Measurements from ENCODE around the gene PELO.
"Not testable (repeated sequence)": the region's sequence is repeated elsewhere in the genome, so short reads cannot be mapped to it uniquely, and the experiment has no call there.

PELO gene

DNA sequence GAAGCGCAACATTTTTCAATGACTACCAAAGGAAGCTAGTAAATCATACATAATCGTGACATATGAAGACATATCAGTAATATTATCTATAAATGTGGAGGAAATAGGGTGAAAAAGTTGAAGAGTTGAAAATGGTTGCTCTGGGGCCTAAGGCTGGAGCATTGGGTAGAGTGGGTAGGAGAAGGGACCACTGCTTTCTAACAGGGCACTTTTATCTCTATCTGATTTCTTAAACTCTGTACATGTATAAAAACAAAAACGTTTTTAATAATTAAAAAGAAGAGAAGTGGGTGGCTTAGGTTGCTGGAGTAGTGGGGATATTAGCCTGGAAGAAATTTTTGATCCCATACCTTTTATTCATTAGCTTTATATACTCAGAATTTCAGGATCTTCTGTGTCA lies 44.2 kb upstream of the PELO start:
- H3K27me3 ChIP-seq (ENCODE audit: low read length): no peaks in the 10 kb centered on the region
- H3F3A ChIP-seq (ENCODE audit: insufficient read depth): no peaks in the 10 kb centered on the region
- H3K79me2 ChIP-seq (ENCODE audit: insufficient read depth, low read length): no peaks in the 10 kb centered on the region
- H3K27ac ChIP-seq (ENCODE audit: low read depth, low read length): no peak overlapping the region
- H3K9ac ChIP-seq (ENCODE audit: low read length): no peak overlapping the region
- H4K20me1 ChIP-seq (ENCODE audit: low read depth, low read length): no peaks in the 10 kb centered on the region
- H3K36me3 ChIP-seq (ENCODE audit: low read length): no peaks in the 10 kb centered on the region
- no peaks in the 10 kb centered on the region for H3K9me3 ChIP-seq (ENCODE audit: insufficient read depth, low read length)
- TF ChIP-seq, protein P1, sequence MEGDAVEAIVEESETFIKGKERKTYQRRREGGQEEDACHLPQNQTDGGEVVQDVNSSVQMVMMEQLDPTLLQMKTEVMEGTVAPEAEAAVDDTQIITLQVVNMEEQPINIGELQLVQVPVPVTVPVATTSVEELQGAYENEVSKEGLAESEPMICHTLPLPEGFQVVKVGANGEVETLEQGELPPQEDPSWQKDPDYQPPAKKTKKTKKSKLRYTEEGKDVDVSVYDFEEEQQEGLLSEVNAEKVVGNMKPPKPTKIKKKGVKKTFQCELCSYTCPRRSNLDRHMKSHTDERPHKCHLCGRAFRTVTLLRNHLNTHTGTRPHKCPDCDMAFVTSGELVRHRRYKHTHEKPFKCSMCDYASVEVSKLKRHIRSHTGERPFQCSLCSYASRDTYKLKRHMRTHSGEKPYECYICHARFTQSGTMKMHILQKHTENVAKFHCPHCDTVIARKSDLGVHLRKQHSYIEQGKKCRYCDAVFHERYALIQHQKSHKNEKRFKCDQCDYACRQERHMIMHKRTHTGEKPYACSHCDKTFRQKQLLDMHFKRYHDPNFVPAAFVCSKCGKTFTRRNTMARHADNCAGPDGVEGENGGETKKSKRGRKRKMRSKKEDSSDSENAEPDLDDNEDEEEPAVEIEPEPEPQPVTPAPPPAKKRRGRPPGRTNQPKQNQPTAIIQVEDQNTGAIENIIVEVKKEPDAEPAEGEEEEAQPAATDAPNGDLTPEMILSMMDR (IDR thresholded peaks at IDR 0.05; ENCODE audit: insufficient read depth, low read length, poor library complexity, severe bottlenecking): no peak
- no peak for TF ChIP-seq EZH2phosphoT487 (conservative IDR thresholded peaks at IDR 0.05; ENCODE audit: low read length)
- no peak overlapping the region for H3K4me3 ChIP-seq (ENCODE audit: insufficient read depth, low read length, poor library complexity, severe bottlenecking)
- H3K9me2 ChIP-seq (replicated peaks; ENCODE audit: insufficient read depth, low read length): 0 out of 2 replicates have a peak, but pooled peaks cover 7% of the 10 kb centered on the region
- H2AFZ ChIP-seq (ENCODE audit: low read depth, low read length, severe bottlenecking): no peak overlapping the region
- H3K4me2 ChIP-seq (ENCODE audit: low read depth, low read length, poor library complexity, severe bottlenecking): no peak overlapping the region

DNA sequence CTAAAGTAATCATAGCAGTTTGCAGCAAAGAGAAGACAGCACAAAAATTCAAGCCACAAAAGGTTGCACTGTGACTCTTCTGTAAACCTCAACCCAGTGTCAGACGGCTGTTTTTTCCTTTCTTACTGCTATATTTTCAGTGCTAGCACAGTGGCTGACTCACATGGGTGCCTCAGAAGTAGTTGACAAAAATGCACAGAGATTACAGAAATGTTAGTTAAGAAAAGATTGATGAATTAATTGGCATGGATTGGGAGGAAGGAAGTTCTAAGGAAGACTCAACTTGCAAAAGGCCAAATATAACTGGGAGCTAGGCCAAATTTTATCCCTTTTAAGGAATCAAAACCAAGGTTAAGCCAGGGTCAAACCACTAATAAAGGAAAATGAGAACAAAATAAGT lies 43.7 kb upstream of the PELO start:
- Histone ChIP-seq H3F3A (ENCODE audit: insufficient read depth) (no peaks in the 10 kb centered on the region), H3K4me3 (ENCODE audit: insufficient read depth, low read length, poor library complexity, severe bottlenecking) (no peak overlapping the region), H3K27me3 (ENCODE audit: low read length) (no peaks in the 10 kb centered on the region), H3K9me3 (ENCODE audit: insufficient read depth, low read length) (no peaks in the 10 kb centered on the region), H3K9ac (ENCODE audit: low read length) (no peak overlapping the region), H3K79me2 (ENCODE audit: insufficient read depth, low read length) (no peaks in the 10 kb centered on the region), H3K27ac (ENCODE audit: low read depth, low read length) (no peak overlapping the region), H4K20me1 (ENCODE audit: low read depth, low read length) (no peaks in the 10 kb centered on the region), H2AFZ (ENCODE audit: low read depth, low read length, severe bottlenecking) (no peak overlapping the region), H3K36me3 (ENCODE audit: low read length) (no peaks in the 10 kb centered on the region), H3K4me2 (ENCODE audit: low read depth, low read length, poor library complexity, severe bottlenecking) (no peak overlapping the region), H3K9me2 (replicated peaks; ENCODE audit: insufficient read depth, low read length) (0 out of 2 replicates have a peak, but pooled peaks cover 6% of the 10 kb centered on the region)
- TF ChIP-seq, protein P1 (IDR thresholded peaks at IDR 0.05; ENCODE audit: insufficient read depth, low read length, poor library complexity, severe bottlenecking): no peak
- TF ChIP-seq EZH2phosphoT487 (conservative IDR thresholded peaks at IDR 0.05; ENCODE audit: low read length): no peak

DNA sequence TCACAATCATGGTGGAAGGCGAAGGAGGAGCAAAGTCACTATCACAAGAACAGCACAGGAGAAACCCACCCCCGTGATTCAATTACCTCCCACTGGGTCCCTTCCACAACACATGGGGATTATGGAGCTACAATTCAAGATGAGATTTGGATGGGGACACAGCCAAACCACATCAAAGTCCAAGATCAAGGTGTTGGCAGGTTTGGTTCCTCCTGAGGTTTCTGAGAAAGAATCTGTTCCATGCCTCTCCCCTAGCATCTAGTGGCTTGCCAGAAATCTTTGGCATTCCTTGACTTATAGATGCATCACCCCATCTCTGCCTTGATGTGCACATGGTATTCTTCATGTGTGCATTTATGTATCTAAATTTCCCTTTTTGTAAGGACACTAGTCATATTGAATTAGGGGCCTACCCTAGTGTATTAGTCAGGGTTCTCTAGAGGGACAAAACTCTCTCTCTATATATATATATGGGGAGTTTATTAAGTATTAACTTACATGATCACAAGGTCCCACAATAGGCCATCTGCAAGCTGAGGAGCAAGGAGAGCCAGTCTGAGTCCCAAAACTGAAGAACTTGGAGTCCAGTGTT lies 42.8 kb upstream of the PELO start:
- not testable (repeated sequence) for H3K36me3 ChIP-seq (ENCODE audit: low read length); H3K4me2 ChIP-seq (ENCODE audit: low read depth, low read length, poor library complexity, severe bottlenecking); H4K20me1 ChIP-seq (ENCODE audit: low read depth, low read length); H3K4me3 ChIP-seq (ENCODE audit: insufficient read depth, low read length, poor library complexity, severe bottlenecking); H3K27ac ChIP-seq (ENCODE audit: low read depth, low read length); H3K9ac ChIP-seq (ENCODE audit: low read length); H3K9me2 ChIP-seq (replicated peaks; ENCODE audit: insufficient read depth, low read length); H3K27me3 ChIP-seq (ENCODE audit: low read length); H3K79me2 ChIP-seq (ENCODE audit: insufficient read depth, low read length); H3K9me3 ChIP-seq (ENCODE audit: insufficient read depth, low read length); H3F3A ChIP-seq (ENCODE audit: insufficient read depth); H2AFZ ChIP-seq (ENCODE audit: low read depth, low read length, severe bottlenecking)

DNA sequence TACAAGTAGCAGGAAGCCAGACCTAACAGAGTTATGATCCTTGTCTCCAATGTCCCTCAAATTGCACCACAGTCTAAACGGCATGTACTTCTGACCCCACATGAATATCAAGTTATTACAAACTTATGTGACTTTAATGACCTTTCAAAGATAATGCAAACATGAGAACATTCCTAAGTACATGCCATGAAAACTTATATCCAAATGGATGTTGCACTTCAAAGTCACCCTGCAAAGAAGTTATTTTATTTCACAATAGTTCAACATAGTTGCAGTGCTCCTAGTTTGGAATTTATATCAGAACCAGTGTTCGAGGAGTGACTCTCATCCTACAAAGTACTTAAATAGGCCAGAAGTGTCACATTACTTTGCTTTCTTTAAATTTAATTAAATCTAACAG lies 41.2 kb upstream of the PELO start:
- no peaks in the 10 kb centered on the region for H3K9me3 ChIP-seq (ENCODE audit: insufficient read depth, low read length)
- no peaks in the 10 kb centered on the region for H3K36me3 ChIP-seq (ENCODE audit: low read length)
- no peak overlapping the region for H3K27ac ChIP-seq (ENCODE audit: low read depth, low read length)
- H3K27me3 ChIP-seq (ENCODE audit: low read length): no peaks in the 10 kb centered on the region
- H3K4me2 ChIP-seq (ENCODE audit: low read depth, low read length, poor library complexity, severe bottlenecking): no peak overlapping the region
- no peaks in the 10 kb centered on the region for H3F3A ChIP-seq (ENCODE audit: insufficient read depth)
- no peaks in the 10 kb centered on the region for H3K79me2 ChIP-seq (ENCODE audit: insufficient read depth, low read length)
- no peaks in the 10 kb centered on the region for H4K20me1 ChIP-seq (ENCODE audit: low read depth, low read length)
- no peak overlapping the region for H3K4me3 ChIP-seq (ENCODE audit: insufficient read depth, low read length, poor library complexity, severe bottlenecking)
- no peak overlapping the region for H3K9ac ChIP-seq (ENCODE audit: low read length)
- H3K9me2 ChIP-seq (replicated peaks; ENCODE audit: insufficient read depth, low read length): no peaks in the 10 kb centered on the region
- no peak overlapping the region for H2AFZ ChIP-seq (ENCODE audit: low read depth, low read length, severe bottlenecking)
- TF ChIP-seq EZH2phosphoT487 (conservative IDR thresholded peaks at IDR 0.05; ENCODE audit: low read length): no peak
